ENCODE data around the gene GSS. TPM values are rescaled to one million over a fixed set of nuclear protein-coding genes. Genes with fewer than 3 reads are reported as not detected.

GSS gene
- total RNA-seq, 6 donors from 2014 or later: 26.1 to 106 (median 34.3) TPM

GRCh38 chr20:34938466-34939163 is 17.0 kb downstream of the GSS start:
- TF ChIP-seq EP300 (IDR thresholded peaks at IDR 0.05): no peak
- TF ChIP-seq, protein P1, sequence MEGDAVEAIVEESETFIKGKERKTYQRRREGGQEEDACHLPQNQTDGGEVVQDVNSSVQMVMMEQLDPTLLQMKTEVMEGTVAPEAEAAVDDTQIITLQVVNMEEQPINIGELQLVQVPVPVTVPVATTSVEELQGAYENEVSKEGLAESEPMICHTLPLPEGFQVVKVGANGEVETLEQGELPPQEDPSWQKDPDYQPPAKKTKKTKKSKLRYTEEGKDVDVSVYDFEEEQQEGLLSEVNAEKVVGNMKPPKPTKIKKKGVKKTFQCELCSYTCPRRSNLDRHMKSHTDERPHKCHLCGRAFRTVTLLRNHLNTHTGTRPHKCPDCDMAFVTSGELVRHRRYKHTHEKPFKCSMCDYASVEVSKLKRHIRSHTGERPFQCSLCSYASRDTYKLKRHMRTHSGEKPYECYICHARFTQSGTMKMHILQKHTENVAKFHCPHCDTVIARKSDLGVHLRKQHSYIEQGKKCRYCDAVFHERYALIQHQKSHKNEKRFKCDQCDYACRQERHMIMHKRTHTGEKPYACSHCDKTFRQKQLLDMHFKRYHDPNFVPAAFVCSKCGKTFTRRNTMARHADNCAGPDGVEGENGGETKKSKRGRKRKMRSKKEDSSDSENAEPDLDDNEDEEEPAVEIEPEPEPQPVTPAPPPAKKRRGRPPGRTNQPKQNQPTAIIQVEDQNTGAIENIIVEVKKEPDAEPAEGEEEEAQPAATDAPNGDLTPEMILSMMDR (IDR thresholded peaks at IDR 0.05): no peak
- TF ChIP-seq POLR2A (IDR thresholded peaks at IDR 0.05): no peak
- no peak for TF ChIP-seq POLR2AphosphoS5 (IDR thresholded peaks at IDR 0.05)
- peak in 1 of 2 donors; percentile 58 for DNase-seq
- ATAC-seq (ENCODE audit: low FRiP score in 2 of 2): peak; percentile 56 to 80
- H3K9me3 ChIP-seq: no peaks in the 10 kb centered on the region
- peak overlapping the region; percentile 18 to 59 (median 45) for H3K27ac ChIP-seq
- no peaks in the 10 kb centered on the region for H3K27me3 ChIP-seq
- 59 to 75% methylated on average over 14 of the region's 14 CpGs for WGBS, 2 donors
- H3K4me1 ChIP-seq: peaks cover 6 to 12% (median 10%) of the 10 kb centered on the region in 4 donors
- no peak overlapping the region for H3K4me3 ChIP-seq
- H3K36me3 ChIP-seq: peaks cover 0 to 50% (median 21%) of the 10 kb centered on the region in 4 donors

- Histone ChIP-seq H3K9me3 (no peaks in the 10 kb centered on the region), H3K4me1 (no peaks in the 10 kb centered on the region), H3K4me3 (no peak overlapping the region), H3K27ac (no peak overlapping the region), H3K27me3 (no peaks in the 10 kb centered on the region), H3K36me3 (peaks cover 19 to 66% (median 43%) of the 10 kb centered on the region in 4 donors)
- peak in 1 of 2 donors; percentile 63 for DNase-seq
- ATAC-seq (ENCODE audit: low FRiP score in 2 of 2): no peak
- WGBS, 2 donors: 95 to 97% methylated on average over 2 to 7 of the region's 7 CpGs
- TF ChIP-seq EP300 (IDR thresholded peaks at IDR 0.05): no peak
- TF ChIP-seq POLR2A (IDR thresholded peaks at IDR 0.05): no peak
- no peak for TF ChIP-seq POLR2AphosphoS5 (IDR thresholded peaks at IDR 0.05)
- TF ChIP-seq, protein P1 (IDR thresholded peaks at IDR 0.05): no peak
Measured at GRCh38 chr20:34931771-34932170, 23.8 kb downstream of the GSS start.

DNA sequence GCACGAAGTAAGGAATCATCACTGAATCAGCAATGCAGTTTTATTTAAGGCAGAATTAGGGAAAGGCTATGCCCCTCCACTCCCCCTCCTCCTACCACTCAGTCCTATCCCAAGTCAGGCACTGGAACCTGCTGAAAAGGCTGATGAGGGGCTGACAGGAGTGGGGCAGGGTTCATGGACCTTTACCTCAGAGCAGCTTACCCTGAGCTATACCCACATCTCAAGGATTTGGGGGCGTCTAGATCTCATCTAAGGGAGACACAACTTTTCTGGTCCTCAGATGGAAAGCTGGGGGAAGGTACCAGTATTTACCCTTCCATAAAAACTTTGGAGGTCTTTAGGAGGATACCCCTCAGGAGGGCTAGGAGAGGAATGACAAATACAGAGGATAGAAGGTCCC is 27.2 kb downstream of the GSS start:
- Histone ChIP-seq H3K9me3 (no peaks in the 10 kb centered on the region), H3K27me3 (no peaks in the 10 kb centered on the region), H3K4me1 (no peaks in the 10 kb centered on the region), H3K27ac (no peak overlapping the region), H3K36me3 (peaks cover 22 to 81% (median 59%) of the 10 kb centered on the region in 4 donors), H3K4me3 (no peak overlapping the region)
- ATAC-seq (ENCODE audit: low FRiP score in 2 of 2) (no peak), DNase-seq (no peak)
- WGBS, 2 donors: 86 to 100% methylated on average over 2 of the region's 2 CpGs
- TF ChIP-seq, protein P1 (IDR thresholded peaks at IDR 0.05): no peak
- TF ChIP-seq POLR2AphosphoS5 (IDR thresholded peaks at IDR 0.05) (no peak), EP300 (IDR thresholded peaks at IDR 0.05) (no peak), POLR2A (IDR thresholded peaks at IDR 0.05) (no peak)

DNA sequence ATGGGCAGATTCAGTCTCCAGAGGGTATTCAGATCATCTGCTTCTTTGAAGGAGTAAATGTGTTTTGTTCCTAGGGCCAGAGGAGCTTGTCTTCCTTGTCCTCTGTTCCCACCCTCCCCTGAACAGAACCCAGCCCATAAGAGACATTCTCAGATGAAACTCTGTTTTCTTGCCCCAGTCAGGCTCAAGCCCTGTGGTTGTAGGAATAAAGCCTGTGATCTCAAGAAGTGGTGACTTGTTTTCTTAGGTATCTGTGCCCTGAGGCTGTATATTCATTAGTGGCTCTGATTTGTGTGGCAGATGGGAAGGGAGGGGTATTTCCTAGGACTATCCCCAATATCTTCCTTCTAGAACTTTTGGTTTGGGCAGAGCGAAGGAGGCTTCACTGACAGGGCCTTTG is 27.9 kb downstream of the GSS start:
- peaks cover 22 to 85% (median 60%) of the 10 kb centered on the region in 4 donors for H3K36me3 ChIP-seq

More for the DNA sequence above, 27.9 kb downstream of the GSS start:
- Histone ChIP-seq H3K4me3 (no peak overlapping the region), H3K4me1 (peaks cover 0 to 6% (median 3%) of the 10 kb centered on the region in 4 donors), H3K9me3 (no peaks in the 10 kb centered on the region), H3K27me3 (no peaks in the 10 kb centered on the region), H3K27ac (no peak overlapping the region)
- WGBS, 2 donors: 90 to 100% methylated on average over 1 of the region's 1 CpG
- ATAC-seq (ENCODE audit: low FRiP score in 2 of 2): no peak
- DNase-seq: no peak
- TF ChIP-seq POLR2AphosphoS5 (IDR thresholded peaks at IDR 0.05) (no peak), POLR2A (IDR thresholded peaks at IDR 0.05) (no peak), EP300 (IDR thresholded peaks at IDR 0.05) (no peak)
- TF ChIP-seq, protein P1 (IDR thresholded peaks at IDR 0.05): no peak

All from upper lobe of left lung (tissue), 6 donors.